Measurements from ENCODE around the gene SMIM15.

- no peak for TF ChIP-seq CTCF (conservative IDR thresholded peaks at IDR 0.05)
- no peak for TF ChIP-seq EZH2 (IDR thresholded peaks at IDR 0.05; ENCODE audit: low read depth)
Observed at GRCh38 chr5:61207884-61208283, 45.6 kb upstream of the SMIM15 start.
